Neutrophil (primary cell): Measurements from ENCODE around the gene NXPH4.

ENCODE experiments used
- H3K27ac ChIP-seq: fragments of 200-600 bp; sonication (generic); 2 replicates; pipeline ENCODE4 v1.5.1; 2016; ENCODE audit warnings: mild to moderate bottlenecking, moderate library complexity
- H3K27me3 ChIP-seq: fragments of 200-600 bp; sonication (generic); 2 replicates; pipeline ENCODE4 v1.6.0; 2016; ENCODE audit warnings: mild to moderate bottlenecking
- H3K36me3 ChIP-seq: fragments of 200-600 bp; sonication (generic); 2 replicates; pipeline ENCODE4 v1.5.1; 2017
- H3K4me1 ChIP-seq, 2 experiments: fragments of 200-600 bp in 1 of 2; sonication (generic) in 1 of 2; 1 replicate in 1 of 2; 2 replicates in 1 of 2; pipeline versions ENCODE4 v1.5.1 to v1.6.1; 2013 to 2016; ENCODE audit warnings: low read depth in 1 of 2, low read length in 1 of 2, mild to moderate bottlenecking in 1 of 2, moderate library complexity in 1 of 2; ENCODE audit not compliant: control insufficient read depth in 1 of 2, insufficient read depth in 1 of 2
- H3K4me3 ChIP-seq, 2 experiments: fragments of 200-600 bp in 1 of 2; sonication (generic) in 1 of 2; 1 replicate in 1 of 2; 2 replicates in 1 of 2; pipeline ENCODE4 v1.5.1; 2013 to 2016; ENCODE audit warnings: low read depth in 1 of 2, low read length in 1 of 2, mild to moderate bottlenecking in 1 of 2, moderate library complexity in 1 of 2
- H3K9me3 ChIP-seq: fragments of 200-600 bp; sonication (generic); 2 replicates; pipeline ENCODE4 v1.5.1; 2016
- TF ChIP-seq, protein P1 (sequence below): fragments of 200-600 bp; sonication (generic); IDR thresholded peaks from 2 replicates; pipeline ENCODE4 v1.5.1; 2016; ENCODE audit warnings: antibody characterized with exemption

Gene NXPH4

DNA sequence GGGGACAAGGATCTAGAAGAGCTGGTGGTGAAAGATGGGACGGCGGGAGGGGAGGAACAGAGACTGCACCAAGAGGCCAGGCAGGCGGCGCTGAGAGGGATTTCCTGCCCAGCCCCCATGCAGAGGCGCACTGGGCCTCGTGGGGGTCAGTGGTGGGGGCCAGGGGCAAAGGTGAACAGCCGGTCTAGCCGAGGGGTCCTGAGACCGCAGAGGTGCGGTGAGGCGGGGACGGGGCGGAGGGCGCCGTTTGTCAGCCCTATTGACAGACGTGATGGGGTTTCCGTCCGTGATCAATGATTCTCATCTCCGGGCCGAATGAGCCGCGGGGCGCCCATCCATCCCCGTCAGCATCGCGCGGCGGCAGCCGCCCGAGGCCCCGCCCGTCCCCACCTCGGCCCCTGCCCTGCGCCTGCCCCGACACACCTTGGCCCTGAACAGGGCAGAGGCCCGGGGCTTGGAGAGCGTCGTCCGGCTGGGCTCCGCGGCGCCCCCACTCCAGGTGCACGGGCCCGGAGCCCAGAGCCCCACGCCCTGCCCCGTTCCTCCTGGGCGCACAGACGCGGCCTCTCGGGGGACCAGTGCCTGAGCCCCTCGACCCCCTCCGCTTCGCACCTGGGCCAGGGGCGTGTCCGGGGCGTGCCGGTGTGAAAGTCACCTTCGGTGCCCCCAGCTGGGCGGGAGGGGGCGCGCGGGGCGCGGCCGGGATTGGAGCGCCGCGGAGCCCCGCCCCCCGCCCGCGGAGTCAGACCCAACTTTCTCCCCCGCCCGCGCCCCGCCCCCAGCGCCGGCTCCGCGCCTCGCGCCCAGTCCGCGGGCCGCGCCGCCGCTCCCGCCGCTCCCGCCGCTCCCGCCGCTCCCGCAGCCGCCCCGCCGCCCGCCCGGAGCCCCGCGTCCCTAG, at the start of gene NXPH4:
Gene NXPH4 (plus strand): TSS at position 781 of the 898 bp plus-strand sequence. CDS start 176 bp downstream, outside the sequence.
- H3K27ac ChIP-seq, result no peak within 1 kb of the TSS
- no peaks in the 10 kb centered on the region for H3K9me3 ChIP-seq
- H3K36me3 ChIP-seq, result no peaks in the 10 kb centered on the region
- H3K4me3 ChIP-seq, result peak within 1 kb of the TSS in 1 of 2 experiments; percentile 59
- TF ChIP-seq, protein P1, sequence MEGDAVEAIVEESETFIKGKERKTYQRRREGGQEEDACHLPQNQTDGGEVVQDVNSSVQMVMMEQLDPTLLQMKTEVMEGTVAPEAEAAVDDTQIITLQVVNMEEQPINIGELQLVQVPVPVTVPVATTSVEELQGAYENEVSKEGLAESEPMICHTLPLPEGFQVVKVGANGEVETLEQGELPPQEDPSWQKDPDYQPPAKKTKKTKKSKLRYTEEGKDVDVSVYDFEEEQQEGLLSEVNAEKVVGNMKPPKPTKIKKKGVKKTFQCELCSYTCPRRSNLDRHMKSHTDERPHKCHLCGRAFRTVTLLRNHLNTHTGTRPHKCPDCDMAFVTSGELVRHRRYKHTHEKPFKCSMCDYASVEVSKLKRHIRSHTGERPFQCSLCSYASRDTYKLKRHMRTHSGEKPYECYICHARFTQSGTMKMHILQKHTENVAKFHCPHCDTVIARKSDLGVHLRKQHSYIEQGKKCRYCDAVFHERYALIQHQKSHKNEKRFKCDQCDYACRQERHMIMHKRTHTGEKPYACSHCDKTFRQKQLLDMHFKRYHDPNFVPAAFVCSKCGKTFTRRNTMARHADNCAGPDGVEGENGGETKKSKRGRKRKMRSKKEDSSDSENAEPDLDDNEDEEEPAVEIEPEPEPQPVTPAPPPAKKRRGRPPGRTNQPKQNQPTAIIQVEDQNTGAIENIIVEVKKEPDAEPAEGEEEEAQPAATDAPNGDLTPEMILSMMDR, result no peak
- peaks cover 92% of the 10 kb centered on the region for H3K27me3 ChIP-seq
- H3K4me1 ChIP-seq, result peaks cover 11 to 25% of the 10 kb centered on the region in 2 experiments

DNA sequence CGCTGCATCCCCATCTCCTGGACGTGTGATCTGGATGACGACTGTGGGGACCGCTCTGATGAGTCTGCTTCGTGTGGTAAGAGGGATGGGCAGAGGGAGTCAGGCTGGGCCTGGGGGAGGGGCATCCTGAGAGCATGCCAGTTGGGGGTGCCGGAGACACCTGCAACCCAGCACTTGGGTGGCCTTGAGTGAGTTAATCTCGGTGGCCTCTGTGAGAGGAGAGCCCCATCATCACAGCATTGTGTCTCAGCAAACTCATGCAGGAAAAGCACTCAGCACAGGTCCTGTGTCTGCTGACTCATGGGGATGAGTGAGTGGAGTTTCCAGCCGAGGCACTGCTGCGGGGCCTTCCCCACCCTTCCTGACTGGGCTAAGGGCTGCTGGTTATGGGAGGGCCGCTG, 49.6 kb upstream of the NXPH4 start:
- no peak overlapping the region for H3K27ac ChIP-seq
- TF ChIP-seq, protein P1, result no peak
- H3K4me1 ChIP-seq, result no peaks in the 10 kb centered on the region
- H3K9me3 ChIP-seq, result no peaks in the 10 kb centered on the region
- no peaks in the 10 kb centered on the region for H3K36me3 ChIP-seq
- H3K27me3 ChIP-seq, result no peaks in the 10 kb centered on the region
- no peak overlapping the region for H3K4me3 ChIP-seq

DNA sequence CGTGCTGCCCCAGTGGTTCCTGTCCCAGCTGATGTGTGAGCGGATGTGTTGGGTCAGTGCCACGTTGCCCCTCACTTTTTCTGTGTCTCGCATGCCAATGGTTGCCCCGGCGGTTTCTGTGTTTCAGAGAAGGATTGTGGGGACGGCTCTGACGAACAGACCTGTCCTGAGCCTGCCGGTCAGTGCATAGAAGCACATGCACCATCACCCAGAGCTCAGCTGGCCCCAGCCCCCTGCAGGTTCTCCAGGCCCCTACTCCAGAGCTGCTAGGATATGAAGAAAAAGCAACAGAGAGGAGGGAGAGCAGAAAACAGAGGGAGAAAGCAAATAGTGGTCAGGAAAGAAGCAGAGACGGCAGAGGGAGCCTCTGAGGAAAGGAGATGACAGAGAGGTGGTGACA, 48.5 kb upstream of the NXPH4 start:
- TF ChIP-seq, protein P1, result no peak
- Histone ChIP-seq H3K4me3 (no peak overlapping the region), H3K36me3 (no peaks in the 10 kb centered on the region), H3K27me3 (no peaks in the 10 kb centered on the region), H3K4me1 (no peaks in the 10 kb centered on the region), H3K9me3 (no peaks in the 10 kb centered on the region), H3K27ac (no peak overlapping the region)

DNA sequence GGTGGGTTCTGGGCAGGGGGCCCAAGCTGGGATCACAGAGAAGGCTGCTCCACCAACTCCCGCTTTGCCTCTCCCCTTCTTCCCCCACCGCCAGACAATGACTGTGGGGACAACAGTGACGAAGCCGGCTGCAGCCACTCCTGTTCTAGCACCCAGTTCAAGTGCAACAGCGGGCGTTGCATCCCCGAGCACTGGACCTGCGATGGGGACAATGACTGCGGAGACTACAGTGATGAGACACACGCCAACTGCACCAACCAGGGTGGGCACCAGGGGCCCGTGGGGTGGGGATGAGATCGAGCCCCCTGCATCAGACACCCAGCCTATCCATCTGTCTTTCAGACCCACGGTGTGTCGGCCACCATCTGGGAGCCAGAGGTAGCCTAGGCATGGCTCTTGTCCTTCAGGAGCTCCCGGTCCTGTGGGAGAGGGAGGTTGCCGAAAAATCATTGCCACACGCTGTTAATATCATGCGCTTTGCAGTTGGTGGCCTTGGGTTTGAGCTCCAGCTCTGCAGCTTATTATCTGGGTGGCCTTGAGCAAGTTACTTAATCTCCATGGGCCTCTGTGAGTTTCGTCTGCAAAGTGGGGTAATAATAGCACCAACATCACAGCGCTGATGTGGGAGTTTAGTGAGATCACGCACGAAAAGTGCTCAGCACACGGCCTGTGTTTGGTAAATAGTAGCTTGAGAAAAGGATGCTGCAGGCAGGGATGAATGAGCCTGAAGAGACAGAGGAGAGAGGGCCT, 47.4 kb upstream of the NXPH4 start:
- no peaks in the 10 kb centered on the region for H3K27me3 ChIP-seq
- no peak overlapping the region for H3K4me3 ChIP-seq
- no peaks in the 10 kb centered on the region for H3K9me3 ChIP-seq
- no peak overlapping the region for H3K27ac ChIP-seq
- H3K4me1 ChIP-seq, result no peaks in the 10 kb centered on the region
- TF ChIP-seq, protein P1, result no peak
- H3K36me3 ChIP-seq, result no peaks in the 10 kb centered on the region

DNA sequence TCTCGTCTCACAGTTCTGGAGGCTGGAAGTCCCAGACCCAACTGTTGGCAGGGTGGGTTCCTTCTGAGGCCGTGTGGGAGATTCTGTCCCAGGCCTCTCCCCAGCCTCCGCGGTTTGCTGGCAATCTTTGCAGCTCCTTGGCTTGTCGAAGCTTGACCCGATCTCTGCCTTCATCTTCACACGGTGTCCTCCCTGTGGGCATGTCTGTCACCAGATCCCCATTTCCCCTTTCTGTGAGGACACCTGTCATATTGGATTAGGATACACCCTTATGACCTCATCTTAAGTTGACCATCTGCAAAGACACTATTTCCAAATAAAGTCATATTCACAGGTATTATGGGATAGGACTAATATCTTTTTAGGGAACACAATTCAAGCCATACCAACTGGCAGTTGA, 46.6 kb upstream of the NXPH4 start:
- TF ChIP-seq, protein P1, result no peak
- H3K36me3 ChIP-seq, result no peaks in the 10 kb centered on the region
- H3K27ac ChIP-seq, result no peak overlapping the region
- H3K4me3 ChIP-seq, result no peak overlapping the region
- H3K27me3 ChIP-seq, result no peaks in the 10 kb centered on the region
- no peaks in the 10 kb centered on the region for H3K4me1 ChIP-seq
- no peaks in the 10 kb centered on the region for H3K9me3 ChIP-seq
